Choroid plexus epithelial cell (primary cell): ENCODE measurements around the gene EVC.
"Not testable (repeated sequence)": the region's sequence is repeated elsewhere in the genome, so short reads cannot be mapped to it uniquely, and the experiment has no call there.

ENCODE experiments used
- DNase-seq: peaks from one replicate; pipeline ENCODE4 v3.0.0-alpha.2; 2010; ENCODE audit warnings: low read depth
- H3K4me3 ChIP-seq: 2 replicates; pipeline ENCODE4 v1.5.1; 2011; ENCODE audit warnings: low read depth, mild to moderate bottlenecking, control low read depth, low read length, moderate library complexity
- CTCF ChIP-seq: conservative IDR thresholded peaks from 2 replicates; pipeline ENCODE4 v1.5.1; 2011; ENCODE audit warnings: low read depth, mild to moderate bottlenecking, control low read depth, inconsistent platforms, low read length, moderate library complexity

EVC gene

DNA sequence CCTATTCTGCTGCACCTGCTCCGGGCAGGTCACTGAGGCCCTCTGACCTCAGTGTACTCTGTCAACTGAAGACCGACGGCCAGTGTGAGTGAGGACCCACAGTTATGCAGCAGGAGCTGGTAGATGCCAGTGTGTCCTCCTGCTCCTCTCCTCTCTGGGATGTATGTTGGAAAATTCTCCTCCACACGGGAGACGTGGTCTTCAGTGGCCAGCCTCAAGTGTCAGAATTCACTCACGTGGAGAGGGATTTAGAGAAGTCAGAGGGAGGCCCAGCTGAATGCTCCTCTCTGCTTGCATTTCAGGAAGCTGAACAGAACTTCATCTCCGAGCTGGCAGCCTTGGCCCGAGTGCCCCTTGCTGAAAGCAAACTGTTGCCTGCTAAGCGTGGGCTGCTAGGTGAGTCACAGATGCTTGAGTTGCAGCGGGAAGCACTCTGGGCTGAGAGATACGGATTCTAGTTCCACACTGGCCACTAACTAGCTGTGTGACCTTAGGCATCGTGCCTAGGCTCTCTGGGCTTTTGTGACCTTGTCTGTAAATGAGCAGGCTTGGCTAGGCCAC lies 98.3 kb downstream of the EVC start:
- H3K4me3 ChIP-seq = no peak overlapping the region
- no peak for DNase-seq
- TF ChIP-seq CTCF = no peak

GRCh38 chr4:5810151-5810550 lies 99.2 kb downstream of the EVC start:
- DNase-seq = no peak
- TF ChIP-seq CTCF = no peak
- H3K4me3 ChIP-seq = no peak overlapping the region

DNA sequence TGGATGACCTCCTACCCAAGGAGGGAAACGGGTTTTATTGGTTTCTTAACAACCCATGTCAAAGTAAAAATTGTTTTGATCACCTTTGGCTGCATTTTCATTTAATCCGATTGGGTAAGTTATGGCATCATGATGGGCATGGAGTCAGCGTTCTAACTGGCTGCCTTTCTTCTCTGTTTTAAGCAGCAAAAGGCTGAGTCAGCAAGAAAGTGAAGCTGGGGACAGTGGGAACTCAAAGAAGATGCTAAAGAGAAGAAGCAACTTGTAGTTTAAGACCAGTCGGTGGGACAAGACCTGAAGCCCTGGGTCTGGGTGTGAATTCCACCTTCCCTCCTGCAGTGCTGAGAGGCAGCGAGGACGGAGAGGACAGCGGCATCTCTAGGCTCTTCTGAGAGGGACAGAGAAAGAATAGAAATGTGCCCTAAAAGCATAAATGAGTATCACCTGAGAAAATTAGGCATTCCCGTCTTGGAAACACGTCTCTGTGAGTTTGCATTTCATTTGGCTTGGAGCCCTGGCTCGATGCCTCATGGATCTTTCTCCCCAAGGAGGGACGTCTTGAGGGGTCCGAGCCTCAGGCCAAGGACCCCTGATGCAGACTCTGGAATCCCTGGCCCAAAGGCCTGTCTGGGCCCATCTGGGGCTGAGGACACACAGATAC lies 99.9 kb downstream of the EVC start:
- no peak for TF ChIP-seq CTCF
- no peak for DNase-seq

GRCh38 chr4:5812057-5812456 lies 101.1 kb downstream of the EVC start:
- not testable (repeated sequence) for DNase-seq, H3K4me3 ChIP-seq

More for the DNA sequence above, 99.9 kb downstream of the EVC start:
- H3K4me3 ChIP-seq = no peak overlapping the region

DNA sequence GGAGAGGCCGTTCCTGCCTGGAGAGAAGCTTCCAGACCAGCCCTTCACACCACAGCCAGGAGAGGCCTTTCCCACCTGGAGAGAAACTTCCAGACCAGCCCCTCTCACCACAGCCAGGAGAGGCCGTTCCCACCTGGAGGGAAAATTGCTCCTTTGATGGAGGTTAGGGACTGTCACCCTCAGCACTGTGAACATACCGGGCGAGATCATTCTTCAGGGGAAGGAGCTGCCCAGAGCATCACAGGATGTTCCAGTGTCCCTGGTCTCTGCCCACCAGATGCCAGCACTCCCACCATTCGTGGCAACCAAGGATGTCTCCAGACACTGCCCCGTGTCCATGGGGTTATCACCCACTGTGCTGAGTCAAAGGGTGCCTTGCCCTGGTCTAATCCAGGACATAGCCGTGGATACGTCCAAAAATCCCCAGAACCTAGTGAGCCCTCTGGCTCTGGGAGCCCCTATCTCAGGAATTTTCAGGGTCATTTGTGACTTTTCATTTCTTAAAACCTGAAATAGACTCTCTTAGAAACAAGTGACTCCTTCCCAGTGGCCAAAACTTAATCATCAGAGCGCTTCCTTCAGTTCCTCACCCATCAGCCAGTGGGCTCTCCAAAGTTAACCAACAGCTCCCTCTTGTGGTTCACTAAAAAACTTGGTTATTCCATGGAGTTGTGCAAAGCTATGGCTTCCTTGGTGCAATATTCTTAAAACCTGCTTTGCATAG lies 101.7 kb downstream of the EVC start:
- peak; percentile 83 for TF ChIP-seq CTCF
- H3K4me3 ChIP-seq = no peak overlapping the region
- peak; percentile 89 for DNase-seq

- DNase-seq = no peak
- no peak for TF ChIP-seq CTCF
- H3K4me3 ChIP-seq = no peak overlapping the region
These were observed 102.9 kb downstream of the EVC start for GRCh38 chr4:5813882-5814255.

DNA sequence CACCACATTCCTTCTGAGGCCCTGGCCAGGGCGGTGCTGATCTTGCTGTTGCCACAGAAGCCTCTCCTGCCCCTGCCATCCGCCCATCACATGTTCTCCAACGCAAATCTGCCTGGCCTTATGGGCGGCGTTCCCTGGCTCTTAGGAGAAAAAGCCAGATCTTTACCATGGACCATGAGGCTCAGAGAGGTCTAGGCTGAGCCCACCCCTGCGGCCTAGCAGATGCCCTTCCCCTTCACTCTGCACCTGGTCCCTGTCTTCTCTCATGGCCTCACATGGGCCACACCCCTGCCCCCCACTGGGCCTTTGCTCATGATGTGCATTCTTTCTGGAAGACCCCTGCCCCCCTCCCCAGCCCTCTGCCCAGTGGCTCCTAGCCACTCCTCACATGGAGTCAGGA lies 103.4 kb downstream of the EVC start:
- no peak overlapping the region for H3K4me3 ChIP-seq
- DNase-seq = no peak
- TF ChIP-seq CTCF = no peak
